Mucosa of stomach (tissue), 1 donor: Measurements from ENCODE around the gene CRTC1.
"Not testable (repeated sequence)": the region's sequence is repeated elsewhere in the genome, so short reads cannot be mapped to it uniquely, and the experiment has no call there.

ENCODE experiments used
- H3K27me3 ChIP-seq: one replicate; pipeline ENCODE4 v1.7.0; 2013; ENCODE audit warnings: mild to moderate bottlenecking, low read length; ENCODE audit not compliant: control insufficient read depth, insufficient read depth
- H3K36me3 ChIP-seq: one replicate; pipeline ENCODE4 v1.7.0; 2013; ENCODE audit warnings: low read length; ENCODE audit not compliant: control insufficient read depth, insufficient read depth
- H3K4me1 ChIP-seq: one replicate; pipeline ENCODE4 v1.7.0; 2013; ENCODE audit warnings: mild to moderate bottlenecking, low read length; ENCODE audit not compliant: control insufficient read depth, insufficient read depth
- H3K4me3 ChIP-seq: one replicate; pipeline ENCODE4 v1.7.0; 2013; ENCODE audit warnings: low read length
- H3K9ac ChIP-seq: one replicate; pipeline ENCODE4 v1.7.0; 2013; ENCODE audit warnings: mild to moderate bottlenecking, low read length, moderate library complexity
- H3K9me3 ChIP-seq: one replicate; pipeline ENCODE4 v1.7.0; 2013; ENCODE audit warnings: mild to moderate bottlenecking, low read length, moderate library complexity; ENCODE audit not compliant: control insufficient read depth
- donor health status: Pancreatic carcinoma.

The CRTC1 gene

DNA sequence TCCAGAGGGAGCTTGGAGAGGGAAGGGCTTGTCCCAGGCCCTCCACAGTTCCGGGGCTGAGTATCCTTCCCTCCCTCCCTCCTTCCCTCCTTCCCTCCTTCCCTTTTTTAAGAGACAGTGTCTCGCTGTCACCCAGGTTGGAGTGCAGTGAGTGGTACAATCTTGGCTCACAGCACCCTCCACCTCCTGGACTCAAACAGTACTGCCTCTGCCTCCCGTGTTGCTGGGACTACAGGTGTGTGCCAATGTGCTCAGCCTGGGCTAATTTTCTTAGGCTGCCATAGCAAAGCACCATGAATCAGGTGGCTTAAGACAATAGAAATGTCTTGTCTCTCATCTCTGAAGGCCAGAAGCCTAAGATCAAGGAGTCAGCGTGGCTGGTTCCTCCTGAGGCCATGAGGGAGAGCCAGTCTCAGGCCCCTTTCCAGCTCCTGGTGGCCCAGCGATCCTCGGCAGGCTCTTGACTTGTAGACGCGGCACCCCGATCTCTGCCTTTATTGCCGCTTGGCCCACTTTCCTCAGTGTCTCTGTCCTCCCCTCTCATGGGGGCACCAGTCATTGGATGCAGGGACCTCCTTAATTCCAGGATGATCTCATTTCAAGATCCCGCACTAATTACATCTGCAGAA, 47.5 kb downstream of the CRTC1 start:
- no peak overlapping the region for H3K4me3 ChIP-seq
- H3K36me3 ChIP-seq, result no peaks in the 10 kb centered on the region
- H3K9me3 ChIP-seq, result no peaks in the 10 kb centered on the region
- peaks cover 22% of the 10 kb centered on the region for H3K4me1 ChIP-seq
- no peaks in the 10 kb centered on the region for H3K27me3 ChIP-seq
- H3K9ac ChIP-seq, result no peak overlapping the region

GRCh38 chr19:18731562-18732008, 48.1 kb downstream of the CRTC1 start:
- Histone ChIP-seq H3K27me3 (no peaks in the 10 kb centered on the region), H3K4me3 (no peak overlapping the region), H3K9me3 (no peaks in the 10 kb centered on the region), H3K4me1 (peaks cover 25% of the 10 kb centered on the region), H3K9ac (peak overlapping the region; percentile 8), H3K36me3 (no peaks in the 10 kb centered on the region)

DNA sequence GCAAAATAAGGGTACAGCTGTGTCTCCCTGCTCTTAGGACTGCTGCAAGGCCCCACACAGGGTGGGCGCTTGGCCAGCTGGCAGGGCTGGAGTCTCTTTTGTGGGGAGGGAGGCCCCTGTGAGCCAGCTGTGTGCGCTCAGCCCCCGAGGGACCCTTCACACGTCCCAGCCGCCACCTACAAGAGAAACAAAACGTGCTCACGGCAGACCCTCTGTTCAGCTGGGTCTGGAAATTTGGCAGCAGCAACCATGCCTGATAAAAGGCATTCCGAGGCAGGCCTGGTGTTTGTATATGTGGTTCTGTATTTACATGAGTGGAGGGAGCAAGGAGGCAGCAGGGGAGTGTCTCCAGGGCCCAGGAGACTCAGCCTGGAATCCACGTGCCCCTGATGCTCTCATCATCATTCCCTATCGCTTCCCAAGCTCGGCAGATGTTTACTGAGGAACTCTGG, 49.7 kb downstream of the CRTC1 start:
- Histone ChIP-seq H3K9ac (peak overlapping the region; percentile 41), H3K27me3 (no peaks in the 10 kb centered on the region), H3K4me1 (peaks cover 40% of the 10 kb centered on the region)

DNA sequence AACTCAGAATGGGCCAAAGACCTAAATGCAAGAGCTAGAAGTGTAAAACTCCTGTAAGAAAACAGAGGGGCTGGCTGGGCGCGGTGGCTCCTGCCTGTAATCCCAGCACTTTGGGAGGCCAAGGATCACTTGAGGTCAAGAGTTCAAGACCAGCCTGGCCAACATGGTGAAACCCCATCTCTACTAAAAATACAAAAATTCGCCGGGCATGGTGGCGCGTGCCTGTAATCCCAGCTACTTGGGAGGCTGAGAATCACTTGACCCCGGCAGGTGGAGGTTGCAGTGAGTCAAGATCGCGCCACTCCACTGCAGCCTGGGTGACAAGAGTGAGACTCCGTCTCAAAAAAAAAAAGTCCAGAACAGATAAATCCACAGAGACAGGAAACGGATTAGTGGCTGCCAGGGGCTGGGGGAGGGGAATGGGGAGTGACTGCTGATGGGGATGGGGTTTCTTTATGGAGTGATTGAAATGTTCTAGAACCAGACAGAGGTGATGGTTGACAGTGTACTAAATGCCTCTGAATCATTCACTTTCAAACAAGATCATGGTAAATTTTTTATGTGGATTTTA, 50.4 kb downstream of the CRTC1 start:
- H3K4me3 ChIP-seq, H3K9me3 ChIP-seq, H3K9ac ChIP-seq, H3K36me3 ChIP-seq, H3K27me3 ChIP-seq: not testable (repeated sequence)
- peaks cover 46% of the 10 kb centered on the region for H3K4me1 ChIP-seq

More for the DNA sequence above, 49.7 kb downstream of the CRTC1 start:
- Histone ChIP-seq H3K36me3 (no peaks in the 10 kb centered on the region), H3K9me3 (no peaks in the 10 kb centered on the region), H3K4me3 (no peak overlapping the region)

DNA sequence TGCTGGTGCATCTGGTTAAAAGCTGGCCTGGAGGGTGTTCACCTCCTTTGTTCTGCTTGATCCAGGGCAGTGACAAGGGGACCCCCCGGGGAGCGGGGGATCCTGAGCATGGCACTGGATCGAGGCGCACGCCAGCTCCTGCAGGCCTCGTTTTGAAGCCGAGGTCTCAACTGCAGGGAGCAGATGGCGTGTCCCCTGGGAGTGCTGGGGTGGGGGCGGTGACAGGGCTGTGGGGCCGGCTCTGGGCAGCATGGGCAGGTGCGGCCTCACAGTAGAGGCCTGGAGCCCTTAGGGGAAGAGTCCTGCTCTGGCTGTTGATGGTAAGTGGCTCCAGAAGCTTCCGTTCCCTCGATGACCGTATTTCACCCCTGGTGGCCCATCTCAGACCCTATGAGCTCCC, 51.8 kb downstream of the CRTC1 start:
- H3K9me3 ChIP-seq, result no peaks in the 10 kb centered on the region
- H3K27me3 ChIP-seq, result no peaks in the 10 kb centered on the region
- H3K4me1 ChIP-seq, result peaks cover 59% of the 10 kb centered on the region
- no peak overlapping the region for H3K4me3 ChIP-seq
- no peaks in the 10 kb centered on the region for H3K36me3 ChIP-seq
- H3K9ac ChIP-seq, result no peak overlapping the region

- Histone ChIP-seq H3K4me3 (no peak overlapping the region), H3K36me3 (no peaks in the 10 kb centered on the region), H3K9me3 (no peaks in the 10 kb centered on the region), H3K27me3 (no peaks in the 10 kb centered on the region), H3K9ac (no peak overlapping the region), H3K4me1 (peaks cover 63% of the 10 kb centered on the region)
These were observed 52.3 kb downstream of the CRTC1 start for GRCh38 chr19:18735752-18736151.

DNA sequence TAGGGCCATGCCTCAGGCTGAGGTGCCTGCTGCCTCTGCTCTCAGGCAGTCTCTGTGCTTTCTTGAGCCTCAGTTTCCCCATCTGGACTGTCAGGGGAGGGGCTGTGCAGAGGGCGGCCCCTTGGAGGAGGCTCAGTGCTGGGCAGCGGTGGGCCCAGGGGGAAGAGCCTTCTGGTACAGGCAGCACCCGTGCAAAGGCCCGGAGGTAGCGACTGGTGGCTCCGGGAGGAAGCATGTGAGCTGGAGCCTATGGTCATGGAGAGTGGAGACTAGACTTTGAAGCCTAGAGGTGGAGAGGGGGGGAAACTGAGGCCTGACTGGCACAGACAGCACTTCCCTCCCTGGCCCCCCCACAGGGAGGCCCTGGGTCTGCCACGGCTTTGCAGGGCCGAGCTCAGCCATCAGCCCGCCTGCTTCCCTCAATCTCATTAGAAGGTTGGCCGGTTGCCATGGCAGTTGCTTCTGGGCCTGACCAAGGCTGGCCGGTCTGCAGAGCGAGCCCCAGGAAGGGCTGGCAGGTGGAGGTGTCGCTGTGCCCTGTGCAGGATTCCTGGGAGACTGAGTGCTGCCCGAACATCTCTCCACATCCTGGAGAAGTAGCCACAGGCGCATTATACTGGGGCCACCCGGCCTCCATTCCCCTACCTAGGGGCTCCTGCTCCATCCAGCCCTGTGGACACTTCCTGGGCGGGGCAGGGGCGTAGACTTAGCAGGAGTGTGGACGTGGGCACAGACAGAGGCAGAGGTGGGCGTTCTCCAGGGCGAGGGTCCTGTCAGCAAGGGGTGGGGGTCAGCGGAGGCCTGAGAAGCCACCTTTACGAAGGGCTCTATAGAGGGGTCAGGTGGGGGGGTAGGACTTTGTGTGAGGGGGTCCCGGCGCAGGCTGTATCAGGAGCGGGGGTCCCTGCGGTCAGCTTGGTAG, 53.2 kb downstream of the CRTC1 start:
- Histone ChIP-seq H3K27me3 (no peaks in the 10 kb centered on the region), H3K4me1 (peaks cover 64% of the 10 kb centered on the region), H3K4me3 (no peak overlapping the region), H3K36me3 (no peaks in the 10 kb centered on the region), H3K9ac (no peak overlapping the region), H3K9me3 (no peaks in the 10 kb centered on the region)

DNA sequence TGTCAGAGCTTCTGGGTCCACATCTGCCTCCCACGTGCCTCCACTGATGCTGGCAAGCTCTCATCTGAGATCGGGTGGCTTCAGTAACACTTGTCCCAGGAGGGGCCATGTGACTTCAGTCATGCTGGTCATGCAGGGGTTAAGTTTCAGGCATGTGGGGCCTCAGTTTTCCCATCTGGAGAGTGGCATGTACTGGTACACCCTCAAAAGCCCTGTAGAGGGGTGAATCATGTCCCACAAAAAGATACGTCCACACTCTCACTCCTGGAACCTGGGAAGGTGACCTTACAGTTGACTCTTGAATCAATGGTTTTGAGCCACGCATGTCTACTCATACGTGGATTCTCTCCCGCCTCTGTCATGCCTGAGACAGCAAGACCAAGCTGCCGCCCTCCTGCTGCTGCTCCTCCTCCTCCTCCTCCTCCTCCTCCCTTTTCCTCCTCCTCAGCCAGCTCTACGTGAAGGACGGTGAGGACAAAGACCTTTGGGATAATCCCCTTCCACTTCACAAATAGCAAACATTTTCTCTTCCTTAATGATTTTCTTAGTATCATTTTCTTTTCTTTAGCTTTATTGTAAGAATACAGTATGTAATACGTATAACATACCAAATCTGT, 54.0 kb downstream of the CRTC1 start:
- Histone ChIP-seq H3K36me3 (no peaks in the 10 kb centered on the region), H3K27me3 (no peaks in the 10 kb centered on the region), H3K4me1 (peaks cover 66% of the 10 kb centered on the region), H3K9me3 (no peaks in the 10 kb centered on the region), H3K9ac (no peak overlapping the region), H3K4me3 (no peak overlapping the region)

GRCh38 chr19:18737954-18738351, 54.5 kb downstream of the CRTC1 start:
- Histone ChIP-seq H3K4me1 (peaks cover 69% of the 10 kb centered on the region), H3K9me3 (no peaks in the 10 kb centered on the region), H3K9ac (no peak overlapping the region)

DNA sequence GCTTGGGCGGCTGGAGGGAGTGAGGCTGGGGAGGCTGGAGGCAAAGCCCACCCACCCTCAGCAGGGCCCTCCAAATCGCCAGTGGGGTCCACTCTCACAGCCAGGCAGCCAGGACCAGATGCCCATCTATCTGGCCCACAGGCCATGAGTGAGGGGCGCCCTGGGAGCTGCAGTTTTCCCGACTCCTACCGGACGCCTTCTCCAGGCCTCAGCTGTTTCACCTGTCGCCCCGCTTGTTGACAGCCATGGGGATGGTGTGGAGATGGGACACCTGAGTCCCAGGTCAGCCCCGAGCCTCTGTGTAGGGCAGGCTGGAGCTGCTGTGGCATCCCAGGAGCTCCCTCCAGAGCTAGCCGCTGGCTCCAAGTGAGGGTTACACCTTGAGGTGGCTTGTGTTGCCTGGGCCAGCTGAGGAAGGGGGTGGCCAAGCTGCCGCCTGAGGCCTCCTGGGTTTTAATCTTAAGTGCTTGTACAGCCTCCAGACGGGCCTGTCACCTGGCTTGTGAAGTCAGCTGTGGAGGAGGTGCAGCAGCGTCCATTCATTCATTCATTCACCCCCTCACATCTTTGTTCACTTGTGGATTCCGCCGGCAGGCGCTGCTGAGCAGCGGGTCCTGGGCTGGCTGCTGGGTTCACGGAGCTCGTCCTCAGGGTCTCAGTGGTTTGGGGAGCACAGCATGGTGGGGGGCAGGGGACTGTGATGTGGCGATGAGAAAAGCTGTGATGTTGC, 55.6 kb downstream of the CRTC1 start:
- Histone ChIP-seq H3K4me1 (peaks cover 74% of the 10 kb centered on the region), H3K36me3 (no peaks in the 10 kb centered on the region), H3K4me3 (no peak overlapping the region), H3K9me3 (no peaks in the 10 kb centered on the region), H3K27me3 (no peaks in the 10 kb centered on the region), H3K9ac (no peak overlapping the region)

More at GRCh38 chr19:18737954-18738351, 54.5 kb downstream of the CRTC1 start:
- Histone ChIP-seq H3K27me3 (no peaks in the 10 kb centered on the region), H3K36me3 (no peaks in the 10 kb centered on the region), H3K4me3 (no peak overlapping the region)
